HG03460 (cell line): ENCODE results near the gene CABP2.

ENCODE experiments used
- ATAC-seq: cut with Tn5 transposase; IDR thresholded peaks from one replicate; pipeline ENCODE4 v1.9.1; 2021; ENCODE audit not compliant: unreplicated experiment

CABP2 gene

DNA sequence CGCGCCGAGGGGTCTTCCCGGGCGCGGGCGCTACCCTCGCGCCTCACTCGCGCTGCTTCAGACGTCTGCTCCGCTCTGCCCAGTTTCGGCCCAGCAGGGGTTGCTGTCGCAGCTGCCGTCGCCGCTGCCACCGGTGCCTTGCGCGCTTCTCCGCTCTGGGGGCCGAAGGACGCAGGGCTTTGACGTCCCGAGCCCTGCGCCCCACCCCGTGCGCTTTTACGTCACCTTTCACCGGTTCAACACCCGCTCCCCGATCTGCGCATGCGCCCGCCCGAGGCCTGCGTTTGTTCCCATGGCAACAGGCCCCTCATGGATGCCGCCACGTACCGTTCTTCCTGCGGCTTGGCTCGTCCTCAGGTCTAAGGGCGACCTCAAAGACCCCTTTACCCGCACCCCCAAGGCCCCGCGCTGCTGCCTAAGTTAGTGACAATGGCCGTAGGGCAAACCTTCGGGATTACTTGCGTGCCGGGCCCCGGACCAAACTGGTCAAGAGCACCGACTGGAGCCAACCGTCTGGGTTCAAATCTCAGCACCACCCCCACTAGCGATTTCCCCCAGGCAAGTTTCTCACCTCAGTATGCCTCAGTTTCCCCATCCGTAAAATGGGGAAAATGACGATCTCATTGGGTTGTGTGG is 14.6 kb downstream of the CABP2 start:
- ATAC-seq = peak; percentile 34

- peak; percentile 63 for ATAC-seq
Observed at GRCh38 chr11:67507864-67508485, 15.3 kb downstream of the CABP2 start, which contains the start of gene CDK2AP2. Gene CDK2AP2, minus strand, starts transcription at chr11:67508162. Its CDS starts 80 bp downstream, at chr11:67508082.

DNA sequence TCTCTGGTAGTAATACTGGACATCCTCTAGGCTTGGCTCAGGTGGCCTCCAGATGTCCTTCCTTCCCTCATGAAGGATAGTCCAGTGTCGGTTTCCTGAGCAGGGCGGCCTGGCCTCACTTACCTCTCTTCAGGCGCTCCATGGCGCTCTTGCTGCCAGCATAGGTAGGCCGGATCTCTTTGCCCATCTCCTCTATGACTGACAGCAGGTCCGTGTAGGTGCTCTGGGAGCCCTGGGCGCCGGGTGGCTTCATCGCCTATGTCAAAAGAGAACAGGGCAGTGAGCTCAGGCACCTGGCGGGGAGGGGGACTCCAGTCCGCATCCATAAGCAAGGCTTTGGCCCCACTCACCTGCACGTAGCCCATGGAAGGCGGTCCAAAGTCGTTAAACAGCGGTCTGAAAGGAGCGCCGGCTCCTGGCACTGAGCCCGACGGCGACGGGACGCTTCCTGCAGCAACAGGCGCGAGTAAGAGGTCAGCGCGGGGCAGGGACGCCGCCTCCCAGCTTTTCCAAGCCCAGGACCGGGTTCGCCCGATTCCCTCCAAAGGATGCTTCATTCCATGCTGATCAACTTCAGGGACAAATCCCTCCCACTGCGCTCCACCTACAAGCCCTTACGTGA is 15.9 kb downstream of the CABP2 start:
- ATAC-seq = no peak

- no peak for ATAC-seq
Observed at GRCh38 chr11:67506426-67507051, 16.7 kb downstream of the CABP2 start.

- no peak for ATAC-seq
Observed at GRCh38 chr11:67505605-67506396, 17.4 kb downstream of the CABP2 start.

DNA sequence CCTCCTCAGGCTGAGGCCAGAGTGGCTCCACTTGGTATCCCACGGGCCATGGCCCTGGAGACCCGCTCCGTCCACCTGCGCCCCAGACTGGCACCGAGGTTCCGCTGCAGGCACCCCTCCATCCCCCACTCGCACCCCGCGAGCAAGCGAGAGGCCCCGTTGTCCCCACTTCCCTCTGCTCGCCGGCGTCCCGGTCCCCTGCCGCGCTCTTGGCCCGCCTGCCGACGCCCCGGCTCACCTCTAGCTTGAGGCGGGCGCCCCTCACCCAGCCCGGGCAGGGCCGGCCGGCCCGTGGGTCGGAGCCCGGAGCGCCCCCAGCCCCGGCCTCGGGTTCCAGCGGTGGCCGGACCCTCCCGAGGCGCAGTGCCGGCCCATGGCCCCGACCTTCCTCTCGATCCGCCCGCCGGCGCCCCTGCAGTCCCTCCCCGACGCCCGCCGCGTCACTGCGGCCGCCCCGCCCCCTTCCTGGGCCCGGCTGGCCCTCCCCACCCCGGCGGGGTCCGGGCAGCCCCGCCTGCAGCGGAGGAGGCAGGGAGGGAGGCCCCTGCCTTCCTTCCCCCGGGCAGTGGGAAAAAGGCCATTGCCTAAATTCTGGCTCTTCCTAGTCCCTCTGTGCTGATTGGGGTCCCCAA is 18.2 kb downstream of the CABP2 start, which contains the start of gene PITPNM1:
PITPNM1 (minus strand) TSS at position 414 of the 632 bp plus-strand sequence. CDS start 1,183 bp downstream, outside the sequence.
- no peak for ATAC-seq

DNA sequence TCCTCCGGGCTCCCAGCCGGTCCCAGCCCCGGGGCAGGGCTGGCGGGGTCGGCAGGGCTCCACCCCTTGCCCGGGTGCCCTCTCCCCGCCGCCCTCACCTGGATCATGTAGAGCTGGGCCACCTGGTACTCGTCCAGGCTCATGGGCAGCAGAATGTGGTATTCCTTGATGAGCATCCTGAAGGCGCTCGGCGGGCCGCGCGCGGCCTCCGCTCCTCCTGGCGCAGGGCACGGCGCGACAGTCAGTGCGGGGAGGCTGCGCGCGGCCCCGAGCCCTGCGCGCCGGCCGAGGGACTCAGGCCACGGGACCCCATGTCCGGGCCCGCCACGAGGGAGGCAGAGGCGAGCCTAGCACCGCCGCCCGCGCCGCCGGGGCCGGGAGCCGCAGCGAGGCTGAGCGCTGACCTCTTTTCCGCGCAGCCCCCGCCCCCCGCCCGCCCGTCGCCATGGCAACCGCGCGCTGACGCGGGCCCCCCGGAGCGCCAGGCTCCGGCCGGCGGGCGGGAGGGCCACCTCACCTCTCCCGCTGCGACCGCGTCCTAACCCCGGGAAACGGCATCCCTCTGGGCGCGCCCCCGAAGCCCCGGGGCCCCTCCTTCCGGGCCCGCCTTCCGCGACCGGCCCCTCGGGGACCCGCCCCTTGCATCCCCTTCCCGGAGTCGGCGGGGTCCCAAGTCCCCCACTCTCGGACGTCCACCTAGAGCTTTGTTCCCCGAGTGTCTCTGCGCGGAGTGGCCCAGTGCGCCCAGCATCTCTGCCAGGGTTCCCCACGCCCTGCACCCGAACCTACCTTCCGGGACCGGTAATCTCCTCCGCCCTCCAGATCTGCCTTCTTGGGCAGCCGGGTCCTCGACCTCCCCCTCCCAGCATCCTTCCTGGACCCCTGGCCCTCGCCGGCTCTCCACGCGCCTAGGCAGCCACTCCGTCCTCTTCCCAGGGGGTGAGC is 19.0 kb downstream of the CABP2 start:
- ATAC-seq = no peak

GRCh38 chr11:67503119-67504004 is 19.9 kb downstream of the CABP2 start:
- ATAC-seq = no peak

DNA sequence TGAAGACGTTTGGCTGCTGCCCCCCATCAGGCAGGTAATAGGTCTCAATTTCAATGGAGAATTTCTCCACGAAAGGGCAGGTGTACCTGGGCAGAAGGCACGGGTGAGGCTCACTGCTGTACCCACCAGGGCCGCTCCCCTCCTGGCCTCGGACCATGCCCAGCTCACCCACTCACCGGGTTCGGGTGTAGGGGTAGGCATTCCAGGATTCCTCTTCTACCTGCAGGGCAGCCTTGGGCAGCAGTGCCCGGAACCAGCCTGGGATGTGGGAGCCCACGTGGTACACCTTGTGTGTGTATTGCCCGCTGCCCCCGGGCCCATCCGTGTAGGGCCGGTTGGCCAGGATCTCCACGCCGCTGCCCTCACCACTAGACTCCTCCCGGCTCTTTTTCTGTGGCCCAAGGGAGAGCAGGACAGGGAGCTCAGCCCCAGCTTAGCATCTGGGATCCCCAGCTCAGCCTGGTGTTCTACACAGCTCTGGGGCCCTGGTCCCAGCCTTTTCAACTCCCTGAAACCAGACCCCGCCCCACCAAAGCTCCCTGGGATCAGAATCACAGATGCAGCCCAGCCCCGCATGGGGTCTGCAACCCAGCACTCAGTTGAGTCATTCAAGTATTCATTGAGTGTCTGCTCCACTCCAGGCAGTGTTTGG is 20.8 kb downstream of the CABP2 start:
- no peak for ATAC-seq

GRCh38 chr11:67501854-67502253 is 21.4 kb downstream of the CABP2 start:
- no peak for ATAC-seq

GRCh38 chr11:67500831-67501715 is 22.2 kb downstream of the CABP2 start:
- ATAC-seq = no peak

GRCh38 chr11:67500484-67500821 is 22.8 kb downstream of the CABP2 start:
- ATAC-seq = no peak

DNA sequence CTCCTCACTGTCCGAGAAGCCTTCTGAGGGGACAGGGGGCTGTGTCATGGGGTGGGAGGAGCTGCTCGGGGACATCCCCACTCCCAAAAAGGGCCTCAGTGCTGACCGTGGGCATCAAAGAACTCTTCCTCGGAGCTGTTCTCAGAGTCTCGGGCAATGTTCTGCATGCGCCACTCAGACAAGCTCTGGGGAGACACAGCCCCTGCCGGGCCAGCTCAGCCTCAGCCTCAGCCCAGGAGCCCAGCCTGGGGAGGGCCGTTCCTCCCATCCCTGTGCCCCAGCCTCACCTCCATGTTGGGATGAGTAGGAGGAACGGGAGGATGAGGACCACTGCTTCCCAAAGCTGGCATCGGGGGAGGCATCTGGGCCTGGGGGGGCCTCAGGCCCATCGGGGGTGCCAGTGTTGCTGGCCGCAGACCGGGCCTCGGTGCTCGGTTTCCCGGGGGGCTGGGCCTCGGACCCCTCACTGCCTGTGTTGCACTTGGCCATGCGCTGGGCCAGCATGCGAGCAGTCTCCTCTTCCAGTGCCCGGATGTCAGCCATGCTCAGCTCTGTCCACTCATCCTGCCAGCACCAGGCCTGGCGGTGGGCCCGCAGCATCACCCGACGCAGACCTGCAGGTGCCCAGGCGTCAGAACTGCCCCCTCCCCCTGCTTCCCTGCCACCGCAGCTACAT is 23.3 kb downstream of the CABP2 start:
- no peak for ATAC-seq

DNA sequence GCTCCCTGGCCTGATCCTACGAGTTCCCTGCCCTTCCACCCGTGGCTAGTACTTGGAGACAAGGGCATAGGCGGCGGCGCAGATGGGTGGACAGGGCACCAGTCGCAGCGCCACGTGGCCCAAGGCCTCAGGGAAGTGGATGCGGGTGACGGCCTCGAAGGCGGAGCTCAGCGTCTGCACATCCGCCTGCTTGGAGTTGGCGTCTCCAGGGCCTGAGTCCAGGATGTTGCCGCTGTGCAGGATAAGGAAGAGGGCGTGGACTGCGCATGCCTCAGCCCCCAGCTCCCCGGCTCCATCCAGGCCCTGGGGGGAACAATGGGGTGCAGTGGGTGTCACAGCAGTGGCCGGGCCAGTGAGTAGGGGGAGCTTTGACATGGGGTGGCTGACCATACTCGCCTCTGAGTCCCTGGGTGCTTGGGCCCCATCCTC is 24.7 kb downstream of the CABP2 start:
- no peak for ATAC-seq

DNA sequence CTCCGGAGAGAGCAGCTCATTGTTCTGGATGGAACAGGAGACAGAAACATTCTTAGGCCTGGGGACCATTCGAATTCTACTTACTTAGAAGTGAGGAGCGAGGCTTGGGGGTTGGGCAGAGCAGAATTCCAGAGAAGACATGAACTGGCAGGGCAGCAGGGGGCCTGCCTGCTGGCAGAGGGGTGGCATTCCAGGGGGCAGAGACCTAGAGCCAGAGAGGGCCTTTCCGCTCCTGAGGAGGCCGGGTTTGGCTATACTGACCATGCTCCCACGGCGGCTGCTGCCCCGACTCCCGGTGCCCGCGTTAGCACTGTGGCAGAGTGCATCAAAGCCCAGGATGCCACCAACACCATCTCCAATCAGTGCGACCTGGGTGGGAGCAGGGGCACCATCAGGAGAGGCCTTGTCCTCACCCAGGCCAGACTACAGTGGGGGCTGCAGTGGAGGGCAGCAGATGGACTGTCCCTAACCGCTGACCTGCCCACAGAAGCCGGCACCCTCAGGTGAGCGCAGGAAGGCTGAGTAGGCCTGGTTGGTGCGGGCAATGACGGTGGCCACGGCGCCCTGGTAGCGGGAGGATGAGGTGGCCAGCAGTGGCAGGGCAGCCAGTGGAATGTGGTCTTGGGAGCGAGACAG is 25.5 kb downstream of the CABP2 start:
- no peak for ATAC-seq

DNA sequence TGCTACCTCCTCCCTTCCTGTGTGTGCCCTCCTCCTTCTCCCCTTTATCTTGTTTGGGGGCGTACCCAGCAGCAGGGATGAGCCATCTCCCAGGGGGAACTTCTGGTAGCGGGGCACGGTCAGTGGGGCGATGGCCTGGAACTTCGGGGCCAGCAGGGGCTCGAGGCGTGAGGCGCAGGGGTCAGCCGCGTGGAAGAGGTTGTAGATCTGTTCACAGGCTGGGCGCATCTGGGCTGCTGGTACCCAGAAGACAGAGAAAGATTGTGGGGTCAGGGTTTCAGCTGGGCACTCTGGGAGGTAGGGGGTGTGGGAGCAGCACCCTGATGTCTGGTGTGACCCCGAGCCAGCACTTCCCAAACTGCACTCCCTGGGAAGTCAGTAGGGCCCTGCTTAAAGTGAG is 27.1 kb downstream of the CABP2 start:
- no peak for ATAC-seq
